GM12878 (cell line): ENCODE data around the gene DMWD.

Source experiments
- BRCA1 ChIP-seq: IDR thresholded peaks from 2 replicates; pipeline ENCODE4 v1.6.1; 2011; ENCODE audit warnings: low read depth, low read length, improper control_type of control experiment
- CREB1 ChIP-seq: IDR thresholded peaks from 2 replicates; pipeline ENCODE4 v1.6.1; 2012; ENCODE audit warnings: low read depth, mild to moderate bottlenecking, inconsistent platforms
- EZH2 ChIP-seq: IDR thresholded peaks from 2 replicates; pipeline ENCODE4 v1.6.1; 2012; ENCODE audit warnings: low read depth, mild to moderate bottlenecking, control low read depth, inconsistent platforms, low read length, borderline replicate concordance; ENCODE audit not compliant: control insufficient read depth
- GATAD2B ChIP-seq: fragments of 450-650 bp; conservative IDR thresholded peaks from 2 replicates; pipeline ENCODE4 v1.6.1; 2017; ENCODE audit warnings: low read depth, mild to moderate bottlenecking, moderate library complexity
- NFYA ChIP-seq: IDR thresholded peaks from 2 replicates; pipeline ENCODE4 v1.6.1; 2011; ENCODE audit warnings: low read depth, mild to moderate bottlenecking, low read length, improper control_type of control experiment, borderline replicate concordance
- POLR2AphosphoS2 ChIP-seq: IDR thresholded peaks from 2 replicates; pipeline ENCODE4 v1.6.1; 2011; ENCODE audit warnings: low read depth, mild to moderate bottlenecking, low read length, improper control_type of control experiment, moderate library complexity
- POLR2AphosphoS5 ChIP-seq: IDR thresholded peaks from 2 replicates; pipeline ENCODE4 v1.6.1; 2011; ENCODE audit warnings: mild to moderate bottlenecking, low read length, inconsistent platforms
- RCOR1 ChIP-seq: conservative IDR thresholded peaks from 2 replicates; pipeline ENCODE4 v1.6.1; 2012; ENCODE audit warnings: low read depth, low read length, improper control_type of control experiment
- SPI1 ChIP-seq: IDR thresholded peaks from 2 replicates; pipeline ENCODE4 v1.6.1; 2011; ENCODE audit warnings: low read depth, mild to moderate bottlenecking, low read length, moderate library complexity, borderline replicate concordance; ENCODE audit not compliant: insufficient read depth
- STAT3 ChIP-seq: IDR thresholded peaks from 2 replicates; pipeline ENCODE4 v1.6.1; 2011; ENCODE audit warnings: low read depth, low read length, improper control_type of control experiment
- TF ChIP-seq, protein P1 (sequence below): IDR thresholded peaks from 2 replicates; pipeline ENCODE4 v1.6.1; 2012; ENCODE audit warnings: mild to moderate bottlenecking, low read depth, low read length
- TF ChIP-seq, protein P2 (sequence below), 3 experiments: IDR thresholded peaks in 2 of 3; conservative IDR thresholded peaks in 1 of 3; 2 replicates each; pipeline ENCODE4 v1.5.1; 2011; ENCODE audit warnings: low read depth in 3 of 3, low read length in 3 of 3, mild to moderate bottlenecking in 3 of 3, control low read depth in 2 of 3, moderate library complexity in 2 of 3, inconsistent platforms in 1 of 3, mixed read lengths in 1 of 3; ENCODE audit not compliant: control insufficient read depth in 2 of 3, insufficient read depth in 1 of 3; ENCODE audit errors: extremely low read depth in 1 of 3
- TF ChIP-seq, protein P3 (sequence below): fragments of 450-650 bp; IDR thresholded peaks from 2 replicates; pipeline ENCODE4 v1.6.1; 2017; ENCODE audit warnings: mild to moderate bottlenecking, moderate library complexity
- TF ChIP-seq, protein P4 (sequence below): fragments of 450-650 bp; formaldehyde crosslinking; IDR thresholded peaks from 2 replicates; pipeline ENCODE4 v1.4.0; 2020; ENCODE audit warnings: mild to moderate bottlenecking, moderate library complexity

DNA sequence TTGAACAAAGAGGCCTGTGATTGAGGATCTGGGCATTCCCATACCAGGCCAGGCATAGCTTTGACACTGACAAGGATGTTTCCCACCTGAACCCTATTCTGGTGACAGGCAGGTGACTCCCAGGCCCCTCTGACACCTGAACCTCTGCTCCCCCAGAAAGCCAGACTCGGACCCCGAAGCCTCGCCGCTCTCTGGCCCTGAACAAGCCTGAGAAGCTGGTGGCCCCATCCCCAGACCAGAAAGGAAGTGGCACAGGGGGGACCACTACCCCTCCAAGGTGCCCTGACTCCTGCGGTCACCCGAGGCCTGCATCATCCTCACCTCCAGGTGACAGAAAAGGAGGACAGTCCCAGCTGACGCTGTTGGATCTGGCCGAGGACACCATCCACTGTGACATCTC, 38.3 kb downstream of the DMWD start:
- no peak for TF ChIP-seq POLR2AphosphoS2
- TF ChIP-seq, protein P1, sequence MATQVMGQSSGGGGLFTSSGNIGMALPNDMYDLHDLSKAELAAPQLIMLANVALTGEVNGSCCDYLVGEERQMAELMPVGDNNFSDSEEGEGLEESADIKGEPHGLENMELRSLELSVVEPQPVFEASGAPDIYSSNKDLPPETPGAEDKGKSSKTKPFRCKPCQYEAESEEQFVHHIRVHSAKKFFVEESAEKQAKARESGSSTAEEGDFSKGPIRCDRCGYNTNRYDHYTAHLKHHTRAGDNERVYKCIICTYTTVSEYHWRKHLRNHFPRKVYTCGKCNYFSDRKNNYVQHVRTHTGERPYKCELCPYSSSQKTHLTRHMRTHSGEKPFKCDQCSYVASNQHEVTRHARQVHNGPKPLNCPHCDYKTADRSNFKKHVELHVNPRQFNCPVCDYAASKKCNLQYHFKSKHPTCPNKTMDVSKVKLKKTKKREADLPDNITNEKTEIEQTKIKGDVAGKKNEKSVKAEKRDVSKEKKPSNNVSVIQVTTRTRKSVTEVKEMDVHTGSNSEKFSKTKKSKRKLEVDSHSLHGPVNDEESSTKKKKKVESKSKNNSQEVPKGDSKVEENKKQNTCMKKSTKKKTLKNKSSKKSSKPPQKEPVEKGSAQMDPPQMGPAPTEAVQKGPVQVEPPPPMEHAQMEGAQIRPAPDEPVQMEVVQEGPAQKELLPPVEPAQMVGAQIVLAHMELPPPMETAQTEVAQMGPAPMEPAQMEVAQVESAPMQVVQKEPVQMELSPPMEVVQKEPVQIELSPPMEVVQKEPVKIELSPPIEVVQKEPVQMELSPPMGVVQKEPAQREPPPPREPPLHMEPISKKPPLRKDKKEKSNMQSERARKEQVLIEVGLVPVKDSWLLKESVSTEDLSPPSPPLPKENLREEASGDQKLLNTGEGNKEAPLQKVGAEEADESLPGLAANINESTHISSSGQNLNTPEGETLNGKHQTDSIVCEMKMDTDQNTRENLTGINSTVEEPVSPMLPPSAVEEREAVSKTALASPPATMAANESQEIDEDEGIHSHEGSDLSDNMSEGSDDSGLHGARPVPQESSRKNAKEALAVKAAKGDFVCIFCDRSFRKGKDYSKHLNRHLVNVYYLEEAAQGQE: no peak
- TF ChIP-seq, protein P2, sequence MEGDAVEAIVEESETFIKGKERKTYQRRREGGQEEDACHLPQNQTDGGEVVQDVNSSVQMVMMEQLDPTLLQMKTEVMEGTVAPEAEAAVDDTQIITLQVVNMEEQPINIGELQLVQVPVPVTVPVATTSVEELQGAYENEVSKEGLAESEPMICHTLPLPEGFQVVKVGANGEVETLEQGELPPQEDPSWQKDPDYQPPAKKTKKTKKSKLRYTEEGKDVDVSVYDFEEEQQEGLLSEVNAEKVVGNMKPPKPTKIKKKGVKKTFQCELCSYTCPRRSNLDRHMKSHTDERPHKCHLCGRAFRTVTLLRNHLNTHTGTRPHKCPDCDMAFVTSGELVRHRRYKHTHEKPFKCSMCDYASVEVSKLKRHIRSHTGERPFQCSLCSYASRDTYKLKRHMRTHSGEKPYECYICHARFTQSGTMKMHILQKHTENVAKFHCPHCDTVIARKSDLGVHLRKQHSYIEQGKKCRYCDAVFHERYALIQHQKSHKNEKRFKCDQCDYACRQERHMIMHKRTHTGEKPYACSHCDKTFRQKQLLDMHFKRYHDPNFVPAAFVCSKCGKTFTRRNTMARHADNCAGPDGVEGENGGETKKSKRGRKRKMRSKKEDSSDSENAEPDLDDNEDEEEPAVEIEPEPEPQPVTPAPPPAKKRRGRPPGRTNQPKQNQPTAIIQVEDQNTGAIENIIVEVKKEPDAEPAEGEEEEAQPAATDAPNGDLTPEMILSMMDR (IDR thresholded peaks at IDR 0.05 in 2 of 3, conservative IDR thresholded peaks at IDR 0.05 in 1 of 3; ENCODE audit: control insufficient read depth in 2 of 3, extremely low read depth in 1 of 3, insufficient read depth in 1 of 3, low read depth in 3 of 3, low read length in 3 of 3): no peak
- TF ChIP-seq, protein P3, sequence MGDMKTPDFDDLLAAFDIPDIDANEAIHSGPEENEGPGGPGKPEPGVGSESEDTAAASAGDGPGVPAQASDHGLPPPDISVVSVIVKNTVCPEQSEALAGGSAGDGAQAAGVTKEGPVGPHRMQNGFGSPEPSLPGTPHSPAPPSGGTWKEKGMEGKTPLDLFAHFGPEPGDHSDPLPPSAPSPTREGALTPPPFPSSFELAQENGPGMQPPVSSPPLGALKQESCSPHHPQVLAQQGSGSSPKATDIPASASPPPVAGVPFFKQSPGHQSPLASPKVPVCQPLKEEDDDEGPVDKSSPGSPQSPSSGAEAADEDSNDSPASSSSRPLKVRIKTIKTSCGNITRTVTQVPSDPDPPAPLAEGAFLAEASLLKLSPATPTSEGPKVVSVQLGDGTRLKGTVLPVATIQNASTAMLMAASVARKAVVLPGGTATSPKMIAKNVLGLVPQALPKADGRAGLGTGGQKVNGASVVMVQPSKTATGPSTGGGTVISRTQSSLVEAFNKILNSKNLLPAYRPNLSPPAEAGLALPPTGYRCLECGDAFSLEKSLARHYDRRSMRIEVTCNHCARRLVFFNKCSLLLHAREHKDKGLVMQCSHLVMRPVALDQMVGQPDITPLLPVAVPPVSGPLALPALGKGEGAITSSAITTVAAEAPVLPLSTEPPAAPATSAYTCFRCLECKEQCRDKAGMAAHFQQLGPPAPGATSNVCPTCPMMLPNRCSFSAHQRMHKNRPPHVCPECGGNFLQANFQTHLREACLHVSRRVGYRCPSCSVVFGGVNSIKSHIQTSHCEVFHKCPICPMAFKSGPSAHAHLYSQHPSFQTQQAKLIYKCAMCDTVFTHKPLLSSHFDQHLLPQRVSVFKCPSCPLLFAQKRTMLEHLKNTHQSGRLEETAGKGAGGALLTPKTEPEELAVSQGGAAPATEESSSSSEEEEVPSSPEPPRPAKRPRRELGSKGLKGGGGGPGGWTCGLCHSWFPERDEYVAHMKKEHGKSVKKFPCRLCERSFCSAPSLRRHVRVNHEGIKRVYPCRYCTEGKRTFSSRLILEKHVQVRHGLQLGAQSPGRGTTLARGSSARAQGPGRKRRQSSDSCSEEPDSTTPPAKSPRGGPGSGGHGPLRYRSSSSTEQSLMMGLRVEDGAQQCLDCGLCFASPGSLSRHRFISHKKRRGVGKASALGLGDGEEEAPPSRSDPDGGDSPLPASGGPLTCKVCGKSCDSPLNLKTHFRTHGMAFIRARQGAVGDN: no peak
- TF ChIP-seq CREB1: no peak
- TF ChIP-seq EZH2: no peak
- no peak for TF ChIP-seq SPI1
- TF ChIP-seq, protein P4, sequence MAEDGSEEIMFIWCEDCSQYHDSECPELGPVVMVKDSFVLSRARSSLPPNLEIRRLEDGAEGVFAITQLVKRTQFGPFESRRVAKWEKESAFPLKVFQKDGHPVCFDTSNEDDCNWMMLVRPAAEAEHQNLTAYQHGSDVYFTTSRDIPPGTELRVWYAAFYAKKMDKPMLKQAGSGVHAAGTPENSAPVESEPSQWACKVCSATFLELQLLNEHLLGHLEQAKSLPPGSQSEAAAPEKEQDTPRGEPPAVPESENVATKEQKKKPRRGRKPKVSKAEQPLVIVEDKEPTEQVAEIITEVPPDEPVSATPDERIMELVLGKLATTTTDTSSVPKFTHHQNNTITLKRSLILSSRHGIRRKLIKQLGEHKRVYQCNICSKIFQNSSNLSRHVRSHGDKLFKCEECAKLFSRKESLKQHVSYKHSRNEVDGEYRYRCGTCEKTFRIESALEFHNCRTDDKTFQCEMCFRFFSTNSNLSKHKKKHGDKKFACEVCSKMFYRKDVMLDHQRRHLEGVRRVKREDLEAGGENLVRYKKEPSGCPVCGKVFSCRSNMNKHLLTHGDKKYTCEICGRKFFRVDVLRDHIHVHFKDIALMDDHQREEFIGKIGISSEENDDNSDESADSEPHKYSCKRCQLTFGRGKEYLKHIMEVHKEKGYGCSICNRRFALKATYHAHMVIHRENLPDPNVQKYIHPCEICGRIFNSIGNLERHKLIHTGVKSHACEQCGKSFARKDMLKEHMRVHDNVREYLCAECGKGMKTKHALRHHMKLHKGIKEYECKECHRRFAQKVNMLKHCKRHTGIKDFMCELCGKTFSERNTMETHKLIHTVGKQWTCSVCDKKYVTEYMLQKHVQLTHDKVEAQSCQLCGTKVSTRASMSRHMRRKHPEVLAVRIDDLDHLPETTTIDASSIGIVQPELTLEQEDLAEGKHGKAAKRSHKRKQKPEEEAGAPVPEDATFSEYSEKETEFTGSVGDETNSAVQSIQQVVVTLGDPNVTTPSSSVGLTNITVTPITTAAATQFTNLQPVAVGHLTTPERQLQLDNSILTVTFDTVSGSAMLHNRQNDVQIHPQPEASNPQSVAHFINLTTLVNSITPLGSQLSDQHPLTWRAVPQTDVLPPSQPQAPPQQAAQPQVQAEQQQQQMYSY (CRISPR knock-in tag): no peak
- no peak for TF ChIP-seq GATAD2B
- TF ChIP-seq NFYA: no peak
- TF ChIP-seq RCOR1: no peak
- no peak for TF ChIP-seq POLR2AphosphoS5
- TF ChIP-seq STAT3: no peak
- no peak for TF ChIP-seq BRCA1
